Left ventricle myocardium inferior (tissue), 1 donor: ENCODE measurements around the gene GRAP2. TPM values are rescaled to one million over a fixed set of nuclear protein-coding genes. Genes with fewer than 3 reads are reported as not detected.

Source experiments
- DNase-seq: peaks from one replicate; pipeline ENCODE4 v3.0.0-alpha.2; 2020
- H3K27ac ChIP-seq: fragments of 200-600 bp; replicated peaks from 2 replicates; pipeline ENCODE4 v1.8.0; 2021
- H3K27me3 ChIP-seq: fragments of 200-600 bp; 2 replicates; pipeline ENCODE4 v1.8.0; 2021; ENCODE audit warnings: low read depth
- H3K36me3 ChIP-seq: fragments of 200-600 bp; 2 replicates; pipeline ENCODE4 v1.8.0; 2021
- H3K4me1 ChIP-seq: fragments of 200-600 bp; 2 replicates; pipeline ENCODE4 v1.8.0; 2021
- H3K4me3 ChIP-seq: fragments of 200-600 bp; 2 replicates; pipeline ENCODE4 v1.8.0; 2021; ENCODE audit warnings: mild to moderate bottlenecking, moderate library complexity
- H3K9me3 ChIP-seq: fragments of 200-600 bp; replicated peaks from 2 replicates; pipeline ENCODE4 v1.8.0; 2021
- CTCF ChIP-seq: fragments of 200-600 bp; IDR thresholded peaks from 2 replicates; pipeline ENCODE4 v1.8.0; 2021; ENCODE audit warnings: antibody characterized with exemption, mild to moderate bottlenecking, borderline replicate concordance
- intact Hi-C: fragments of 100-400 bp; cut with micrococcal nuclease; formaldehyde crosslinking; loops from one replicate; pipeline ENCODE4 v1.11.0; 2022
- total RNA-seq: library from RNA; stranded (reverse); fragmentation: NEBNext Ultra II Directional; extraction: Animal tissue kit (Norgen Biotek cat#: 25700); gene quantifications from one replicate; pipeline ENCODE4 v1.2.1, GENCODE V29; 2021
- donor health status: DM: no; HTN: yes; CAD: no; lungs with severe emphysema.

Gene GRAP2
- total RNA-seq, 1 donor from 2014 or later, result 1.6 TPM

- Histone ChIP-seq H3K36me3 (no peaks in the 10 kb centered on the region), H3K4me1 (no peaks in the 10 kb centered on the region), H3K4me3 (no peak overlapping the region), H3K27me3 (peaks cover 62% of the 10 kb centered on the region), H3K27ac (no peak overlapping the region), H3K9me3 (no peaks in the 10 kb centered on the region)
- TF ChIP-seq CTCF, result no peak
- no peak for DNase-seq
- intact Hi-C loops, result no loop called here
Measured at GRCh38 chr22:39904862-39905261, 4.0 kb downstream of the GRAP2 start.

- no peak for DNase-seq
- H3K27me3 ChIP-seq, result peaks cover 62% of the 10 kb centered on the region
- H3K4me1 ChIP-seq, result no peaks in the 10 kb centered on the region
- H3K36me3 ChIP-seq, result no peaks in the 10 kb centered on the region
- H3K4me3 ChIP-seq, result no peak overlapping the region
- H3K27ac ChIP-seq, result no peak overlapping the region
- intact Hi-C loops, result no loop called here
- no peak for TF ChIP-seq CTCF
- no peaks in the 10 kb centered on the region for H3K9me3 ChIP-seq
Measured at GRCh38 chr22:39905687-39906086, 4.8 kb downstream of the GRAP2 start.

DNA sequence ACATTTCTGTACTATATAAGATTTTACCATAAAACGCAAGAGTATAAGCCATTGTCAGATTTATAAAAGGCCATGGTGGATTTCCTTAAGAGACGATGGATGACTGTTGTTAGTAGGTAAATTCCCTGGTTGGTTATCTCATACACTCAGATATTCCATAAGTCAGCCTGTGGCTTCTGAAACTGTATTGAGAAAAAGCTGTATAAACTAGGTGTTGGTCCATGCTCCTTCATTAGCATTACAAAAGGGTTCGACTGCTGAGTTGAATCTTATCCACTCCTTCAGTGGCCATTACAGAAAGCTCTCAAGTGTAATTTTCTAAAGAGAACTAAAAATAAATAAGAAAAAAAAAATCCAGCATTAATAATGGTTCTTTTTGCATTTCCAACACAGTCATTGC lies 5.3 kb downstream of the GRAP2 start:
- H3K36me3 ChIP-seq, result no peaks in the 10 kb centered on the region
- H3K27ac ChIP-seq, result no peak overlapping the region
- no peaks in the 10 kb centered on the region for H3K4me1 ChIP-seq
- no peak overlapping the region for H3K4me3 ChIP-seq
- peaks cover 67% of the 10 kb centered on the region for H3K27me3 ChIP-seq
- no peaks in the 10 kb centered on the region for H3K9me3 ChIP-seq
- intact Hi-C loops, result no loop called here
- DNase-seq, result no peak
- TF ChIP-seq CTCF, result no peak

GRCh38 chr22:39907047-39907446 lies 6.2 kb downstream of the GRAP2 start:
- intact Hi-C loops, result no loop called here
- Histone ChIP-seq H3K36me3 (no peaks in the 10 kb centered on the region), H3K4me1 (no peaks in the 10 kb centered on the region), H3K4me3 (no peak overlapping the region), H3K27me3 (peaks cover 72% of the 10 kb centered on the region), H3K27ac (no peak overlapping the region), H3K9me3 (no peaks in the 10 kb centered on the region)
- DNase-seq, result no peak
- TF ChIP-seq CTCF, result no peak

GRCh38 chr22:39907605-39908097 lies 6.8 kb downstream of the GRAP2 start:
- TF ChIP-seq CTCF, result no peak
- Histone ChIP-seq H3K27ac (no peak overlapping the region), H3K27me3 (peaks cover 75% of the 10 kb centered on the region), H3K4me3 (no peak overlapping the region), H3K4me1 (no peaks in the 10 kb centered on the region), H3K9me3 (no peaks in the 10 kb centered on the region), H3K36me3 (no peaks in the 10 kb centered on the region)
- intact Hi-C loops, result no loop called here
- DNase-seq, result no peak

DNA sequence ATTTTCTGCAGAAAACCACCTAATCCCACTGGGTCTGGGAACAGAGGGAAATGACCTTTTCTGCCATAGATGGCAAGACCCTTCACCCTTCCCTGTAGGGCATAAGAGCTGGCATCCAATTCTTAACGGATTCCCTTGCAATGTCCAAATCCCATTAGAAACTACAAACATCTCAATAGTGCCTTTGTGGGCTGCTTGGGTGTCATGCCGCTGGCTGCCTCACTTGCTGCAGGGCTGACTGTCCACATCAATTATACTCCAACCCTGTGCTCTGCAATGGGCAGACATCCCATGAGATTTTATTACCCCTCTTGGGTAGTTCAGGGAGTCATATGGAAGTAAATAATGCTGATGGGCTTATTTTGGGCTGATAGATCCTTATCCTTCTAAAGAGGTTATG lies 7.3 kb downstream of the GRAP2 start:
- Histone ChIP-seq H3K9me3 (no peaks in the 10 kb centered on the region), H3K36me3 (no peaks in the 10 kb centered on the region), H3K27ac (no peak overlapping the region), H3K27me3 (peaks cover 75% of the 10 kb centered on the region), H3K4me3 (no peak overlapping the region), H3K4me1 (no peaks in the 10 kb centered on the region)
- DNase-seq, result no peak
- intact Hi-C loops, result no loop called here
- no peak for TF ChIP-seq CTCF
